ENCODE data around the gene THRAP3. TPM values are rescaled to one million over a fixed set of nuclear protein-coding genes. Genes with fewer than 3 reads are reported as not detected.

Gene THRAP3
- total and polyA plus RNA-seq, 9 of the 15 experiments (the other 6 are each of a cell fraction or from before 2014, with no cell fraction given), result 66.2 to 135 (median 113) TPM

- TF ChIP-seq, protein P1, sequence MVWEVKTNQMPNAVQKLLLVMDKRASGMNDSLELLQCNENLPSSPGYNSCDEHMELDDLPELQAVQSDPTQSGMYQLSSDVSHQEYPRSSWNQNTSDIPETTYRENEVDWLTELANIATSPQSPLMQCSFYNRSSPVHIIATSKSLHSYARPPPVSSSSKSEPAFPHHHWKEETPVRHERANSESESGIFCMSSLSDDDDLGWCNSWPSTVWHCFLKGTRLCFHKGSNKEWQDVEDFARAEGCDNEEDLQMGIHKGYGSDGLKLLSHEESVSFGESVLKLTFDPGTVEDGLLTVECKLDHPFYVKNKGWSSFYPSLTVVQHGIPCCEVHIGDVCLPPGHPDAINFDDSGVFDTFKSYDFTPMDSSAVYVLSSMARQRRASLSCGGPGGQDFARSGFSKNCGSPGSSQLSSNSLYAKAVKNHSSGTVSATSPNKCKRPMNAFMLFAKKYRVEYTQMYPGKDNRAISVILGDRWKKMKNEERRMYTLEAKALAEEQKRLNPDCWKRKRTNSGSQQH (CRISPR knock-in tag; IDR thresholded peaks at IDR 0.05), result no peak
- TF ChIP-seq FOXP1 (CRISPR knock-in tag; IDR thresholded peaks at IDR 0.05) (0 out of 2 replicates have a peak, but pooled peaks have one; percentile 14), HDAC1 (IDR thresholded peaks at IDR 0.05) (peak in 1 of 2 experiments; percentile 43; a peak in 1 of 4 replicates), ZNF41 (CRISPR knock-in tag; conservative IDR thresholded peaks at IDR 0.05) (no peak), STAG1 (CRISPR knock-in tag; IDR thresholded peaks at IDR 0.05; ENCODE audit: borderline replicate concordance) (peak; percentile 67; the same call in 1 of the 2 replicates), NELFE (IDR thresholded peaks at IDR 0.05; ENCODE audit: insufficient read depth, insufficient read length) (no peak), HOXB6 (CRISPR knock-in tag; IDR thresholded peaks at IDR 0.05; ENCODE audit: borderline replicate concordance) (0 out of 2 replicates have a peak, but pooled peaks have one; percentile 62), CTBP1 (IDR thresholded peaks at IDR 0.05; ENCODE audit: borderline replicate concordance) (peak; percentile 84), NONO (IDR thresholded peaks at IDR 0.05; ENCODE audit: low read depth in 2 of 2, low read length in 1 of 2) (0 out of 4 replicates have a peak, but pooled peaks of 1 of the 2 experiments have one; percentile 56), ZBTB33 (CRISPR knock-in tag; IDR thresholded peaks at IDR 0.05) (peak; percentile 50; the same call in 1 of the 2 replicates), SMAD4 (CRISPR knock-in tag; conservative IDR thresholded peaks at IDR 0.05) (0 out of 2 replicates have a peak, but pooled peaks have one; percentile 46), CBFA2T2 (conservative IDR thresholded peaks at IDR 0.05) (no peak), ZNF239 (CRISPR knock-in tag; IDR thresholded peaks at IDR 0.05) (no peak), BRD9 (IDR thresholded peaks at IDR 0.05; ENCODE audit: low read depth, partially characterized antibody) (peak; percentile 89), KDM5B (IDR thresholded peaks at IDR 0.05; ENCODE audit: insufficient replicate concordance, low read depth, low read length) (no peak)
- TF ChIP-seq, protein P2, sequence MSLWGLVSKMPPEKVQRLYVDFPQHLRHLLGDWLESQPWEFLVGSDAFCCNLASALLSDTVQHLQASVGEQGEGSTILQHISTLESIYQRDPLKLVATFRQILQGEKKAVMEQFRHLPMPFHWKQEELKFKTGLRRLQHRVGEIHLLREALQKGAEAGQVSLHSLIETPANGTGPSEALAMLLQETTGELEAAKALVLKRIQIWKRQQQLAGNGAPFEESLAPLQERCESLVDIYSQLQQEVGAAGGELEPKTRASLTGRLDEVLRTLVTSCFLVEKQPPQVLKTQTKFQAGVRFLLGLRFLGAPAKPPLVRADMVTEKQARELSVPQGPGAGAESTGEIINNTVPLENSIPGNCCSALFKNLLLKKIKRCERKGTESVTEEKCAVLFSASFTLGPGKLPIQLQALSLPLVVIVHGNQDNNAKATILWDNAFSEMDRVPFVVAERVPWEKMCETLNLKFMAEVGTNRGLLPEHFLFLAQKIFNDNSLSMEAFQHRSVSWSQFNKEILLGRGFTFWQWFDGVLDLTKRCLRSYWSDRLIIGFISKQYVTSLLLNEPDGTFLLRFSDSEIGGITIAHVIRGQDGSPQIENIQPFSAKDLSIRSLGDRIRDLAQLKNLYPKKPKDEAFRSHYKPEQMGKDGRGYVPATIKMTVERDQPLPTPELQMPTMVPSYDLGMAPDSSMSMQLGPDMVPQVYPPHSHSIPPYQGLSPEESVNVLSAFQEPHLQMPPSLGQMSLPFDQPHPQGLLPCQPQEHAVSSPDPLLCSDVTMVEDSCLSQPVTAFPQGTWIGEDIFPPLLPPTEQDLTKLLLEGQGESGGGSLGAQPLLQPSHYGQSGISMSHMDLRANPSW (CRISPR knock-in tag; IDR thresholded peaks at IDR 0.05), result peak; percentile 75; the same call in 1 of the 2 replicates
- TF ChIP-seq, protein P3, sequence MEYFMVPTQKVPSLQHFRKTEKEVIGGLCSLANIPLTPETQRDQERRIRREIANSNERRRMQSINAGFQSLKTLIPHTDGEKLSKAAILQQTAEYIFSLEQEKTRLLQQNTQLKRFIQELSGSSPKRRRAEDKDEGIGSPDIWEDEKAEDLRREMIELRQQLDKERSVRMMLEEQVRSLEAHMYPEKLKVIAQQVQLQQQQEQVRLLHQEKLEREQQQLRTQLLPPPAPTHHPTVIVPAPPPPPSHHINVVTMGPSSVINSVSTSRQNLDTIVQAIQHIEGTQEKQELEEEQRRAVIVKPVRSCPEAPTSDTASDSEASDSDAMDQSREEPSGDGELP (CRISPR knock-in tag; IDR thresholded peaks at IDR 0.05; ENCODE audit: borderline replicate concordance), result peak; percentile 67; the same call in 1 of the 2 replicates
- TF ChIP-seq, protein P4, sequence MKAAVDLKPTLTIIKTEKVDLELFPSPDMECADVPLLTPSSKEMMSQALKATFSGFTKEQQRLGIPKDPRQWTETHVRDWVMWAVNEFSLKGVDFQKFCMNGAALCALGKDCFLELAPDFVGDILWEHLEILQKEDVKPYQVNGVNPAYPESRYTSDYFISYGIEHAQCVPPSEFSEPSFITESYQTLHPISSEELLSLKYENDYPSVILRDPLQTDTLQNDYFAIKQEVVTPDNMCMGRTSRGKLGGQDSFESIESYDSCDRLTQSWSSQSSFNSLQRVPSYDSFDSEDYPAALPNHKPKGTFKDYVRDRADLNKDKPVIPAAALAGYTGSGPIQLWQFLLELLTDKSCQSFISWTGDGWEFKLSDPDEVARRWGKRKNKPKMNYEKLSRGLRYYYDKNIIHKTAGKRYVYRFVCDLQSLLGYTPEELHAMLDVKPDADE (conservative IDR thresholded peaks at IDR 0.05; ENCODE audit: control insufficient read depth, low read depth, low read length), result peak; percentile 53; the same call in 1 of the 2 replicates
These were observed 36.2 kb upstream of the THRAP3 start (continued) for GRCh38 chr1:36187800-36188593.

Data from K562 (cell line).